ENCODE data around the gene RAD51B.

Gene RAD51B

DNA sequence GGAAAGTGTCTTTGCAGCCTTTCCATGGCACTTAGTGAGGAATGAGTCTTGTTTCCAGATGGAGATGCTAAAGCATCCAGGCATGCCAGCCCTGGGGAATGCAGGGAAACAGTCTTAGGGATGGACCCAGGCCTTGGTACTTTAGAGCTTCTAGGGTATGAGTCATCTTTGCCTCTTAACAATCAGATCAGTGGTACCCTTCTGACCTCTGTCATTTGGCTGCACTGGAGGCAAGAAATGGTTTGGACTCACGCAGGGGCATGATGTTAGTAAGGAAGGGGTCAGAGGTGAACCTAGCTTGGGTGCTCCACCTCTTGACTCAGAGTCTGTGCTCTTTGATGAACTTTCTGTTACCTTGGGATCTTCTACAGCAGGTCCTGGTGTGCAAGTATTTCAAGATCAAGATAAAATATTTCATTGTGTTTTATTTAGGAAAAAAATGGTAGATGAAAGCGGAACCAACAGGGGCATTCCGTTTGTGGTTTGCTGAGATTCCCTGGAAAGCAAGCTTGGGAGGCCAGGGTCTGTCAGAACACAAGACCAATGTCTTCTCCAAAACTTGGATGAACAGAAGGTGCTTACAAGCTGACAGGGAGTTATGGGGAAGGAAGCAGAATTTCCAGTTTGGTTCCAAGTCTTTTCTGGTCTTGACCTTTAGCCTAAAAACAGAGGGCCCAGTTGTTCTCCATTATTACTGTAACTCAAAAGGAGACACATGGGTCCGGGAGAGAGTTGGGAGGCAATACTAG, 757.1 kb downstream of the RAD51B start:
- no peak overlapping the region for H3K4me3 ChIP-seq (ENCODE audit: low read length)
- TF ChIP-seq, protein P1, sequence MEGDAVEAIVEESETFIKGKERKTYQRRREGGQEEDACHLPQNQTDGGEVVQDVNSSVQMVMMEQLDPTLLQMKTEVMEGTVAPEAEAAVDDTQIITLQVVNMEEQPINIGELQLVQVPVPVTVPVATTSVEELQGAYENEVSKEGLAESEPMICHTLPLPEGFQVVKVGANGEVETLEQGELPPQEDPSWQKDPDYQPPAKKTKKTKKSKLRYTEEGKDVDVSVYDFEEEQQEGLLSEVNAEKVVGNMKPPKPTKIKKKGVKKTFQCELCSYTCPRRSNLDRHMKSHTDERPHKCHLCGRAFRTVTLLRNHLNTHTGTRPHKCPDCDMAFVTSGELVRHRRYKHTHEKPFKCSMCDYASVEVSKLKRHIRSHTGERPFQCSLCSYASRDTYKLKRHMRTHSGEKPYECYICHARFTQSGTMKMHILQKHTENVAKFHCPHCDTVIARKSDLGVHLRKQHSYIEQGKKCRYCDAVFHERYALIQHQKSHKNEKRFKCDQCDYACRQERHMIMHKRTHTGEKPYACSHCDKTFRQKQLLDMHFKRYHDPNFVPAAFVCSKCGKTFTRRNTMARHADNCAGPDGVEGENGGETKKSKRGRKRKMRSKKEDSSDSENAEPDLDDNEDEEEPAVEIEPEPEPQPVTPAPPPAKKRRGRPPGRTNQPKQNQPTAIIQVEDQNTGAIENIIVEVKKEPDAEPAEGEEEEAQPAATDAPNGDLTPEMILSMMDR (conservative IDR thresholded peaks at IDR 0.05; ENCODE audit: low read depth, low read length) = no peak
- DNase-seq (ENCODE audit: low read depth) = peak; percentile 72

DNA sequence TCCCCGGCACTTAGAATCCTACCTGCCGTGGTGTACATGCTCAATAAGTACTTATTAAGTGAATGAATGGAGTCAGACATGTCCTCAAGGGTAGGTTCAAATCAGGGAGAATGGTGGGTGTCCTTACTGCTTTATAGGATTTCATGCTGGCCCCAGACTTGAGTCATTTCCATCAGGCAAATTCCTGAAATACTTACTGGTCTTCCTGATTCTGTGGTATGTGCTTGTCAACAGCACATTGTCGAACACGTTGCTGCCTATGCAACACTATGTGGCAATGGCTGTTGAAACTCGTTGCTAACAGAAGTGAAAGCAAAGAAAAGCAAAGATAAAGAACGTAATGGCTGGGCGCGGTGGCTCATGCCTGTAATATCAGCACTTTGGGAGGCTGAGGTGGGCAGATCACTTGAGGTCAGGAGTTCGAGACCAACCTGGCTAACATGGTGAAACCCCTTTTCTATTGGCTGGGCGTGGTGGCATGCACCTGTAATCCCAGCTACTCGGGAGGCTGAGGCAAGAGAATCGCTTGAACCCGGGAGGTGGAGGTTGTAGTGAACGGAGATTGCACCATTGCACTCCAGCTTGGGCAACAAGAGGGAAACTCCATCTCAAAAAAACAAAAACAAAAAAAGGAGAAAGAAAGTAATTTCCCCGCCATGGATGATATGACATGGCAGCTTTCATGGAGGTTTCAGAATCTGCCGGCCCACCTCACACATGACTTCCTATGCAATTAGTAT, 758.4 kb downstream of the RAD51B start:
- peak; percentile 98 for DNase-seq (ENCODE audit: low read depth)
- H3K4me3 ChIP-seq (ENCODE audit: low read length) = no peak overlapping the region
- TF ChIP-seq, protein P1 (conservative IDR thresholded peaks at IDR 0.05; ENCODE audit: low read depth, low read length) = no peak

DNA sequence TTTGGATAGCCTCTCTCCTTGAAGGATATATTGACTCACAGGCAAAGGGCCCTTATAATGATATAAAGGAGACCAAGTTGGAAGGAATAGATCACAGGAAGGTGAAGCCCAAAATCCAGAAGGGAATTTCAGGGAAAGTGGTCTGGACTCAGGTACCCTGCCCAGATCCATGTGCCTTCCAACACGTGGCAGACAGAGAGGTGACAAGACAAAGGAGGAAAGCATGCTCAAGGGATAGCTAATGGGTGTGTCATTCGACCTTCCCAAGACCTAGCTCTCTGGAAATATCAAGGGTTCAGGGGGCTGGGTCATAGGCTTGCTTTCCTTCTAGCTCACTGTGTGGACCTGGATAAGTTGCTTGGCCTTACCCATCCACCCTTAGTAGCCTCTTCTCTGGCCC, 759.0 kb downstream of the RAD51B start:
- no peak for DNase-seq (ENCODE audit: low read depth)
- TF ChIP-seq, protein P1 (conservative IDR thresholded peaks at IDR 0.05; ENCODE audit: low read depth, low read length) = no peak
- H3K4me3 ChIP-seq (ENCODE audit: low read length) = no peak overlapping the region

GRCh38 chr14:68580096-68580645, 760.6 kb downstream of the RAD51B start:
- DNase-seq (ENCODE audit: low read depth) = no peak
- TF ChIP-seq, protein P1 (conservative IDR thresholded peaks at IDR 0.05; ENCODE audit: low read depth, low read length) = no peak
- no peak overlapping the region for H3K4me3 ChIP-seq (ENCODE audit: low read length)

DNA sequence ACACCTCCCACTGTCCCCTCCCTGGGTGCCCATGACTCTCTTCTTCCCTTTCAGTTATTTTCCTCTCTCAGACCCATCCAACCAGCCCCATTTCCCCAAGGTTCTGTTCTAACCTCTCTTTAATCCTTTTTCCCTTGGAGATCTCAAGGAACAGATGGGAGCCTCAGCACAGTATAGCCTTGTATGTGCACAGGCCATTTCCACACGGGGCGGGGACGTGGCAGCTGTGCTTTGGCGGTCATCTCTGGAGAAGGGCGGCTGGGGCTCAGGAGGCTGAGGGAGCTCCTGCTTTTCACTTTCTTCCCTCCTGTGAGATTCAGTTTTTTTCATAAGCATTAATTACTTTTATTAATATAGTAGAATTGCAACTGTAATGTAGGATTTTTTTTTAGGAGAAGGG, 761.1 kb downstream of the RAD51B start:
- no peak for DNase-seq (ENCODE audit: low read depth)
- H3K4me3 ChIP-seq (ENCODE audit: low read length) = no peak overlapping the region
- TF ChIP-seq, protein P1 (conservative IDR thresholded peaks at IDR 0.05; ENCODE audit: low read depth, low read length) = no peak

GRCh38 chr14:68583548-68584280, 764.1 kb downstream of the RAD51B start:
- DNase-seq (ENCODE audit: low read depth) = peak; percentile 87
- TF ChIP-seq, protein P1 (conservative IDR thresholded peaks at IDR 0.05; ENCODE audit: low read depth, low read length) = no peak
- no peak overlapping the region for H3K4me3 ChIP-seq (ENCODE audit: low read length)
